GM18873 (cell line): ENCODE data around the gene CLVS2.

ENCODE experiments used
- ATAC-seq: cut with Tn5 transposase; IDR thresholded peaks from one replicate; pipeline ENCODE4 v1.9.1; 2021; ENCODE audit warnings: mild to moderate bottlenecking, moderate library complexity, moderate number of reproducible peaks; ENCODE audit not compliant: unreplicated experiment, low FRiP score

CLVS2 gene

DNA sequence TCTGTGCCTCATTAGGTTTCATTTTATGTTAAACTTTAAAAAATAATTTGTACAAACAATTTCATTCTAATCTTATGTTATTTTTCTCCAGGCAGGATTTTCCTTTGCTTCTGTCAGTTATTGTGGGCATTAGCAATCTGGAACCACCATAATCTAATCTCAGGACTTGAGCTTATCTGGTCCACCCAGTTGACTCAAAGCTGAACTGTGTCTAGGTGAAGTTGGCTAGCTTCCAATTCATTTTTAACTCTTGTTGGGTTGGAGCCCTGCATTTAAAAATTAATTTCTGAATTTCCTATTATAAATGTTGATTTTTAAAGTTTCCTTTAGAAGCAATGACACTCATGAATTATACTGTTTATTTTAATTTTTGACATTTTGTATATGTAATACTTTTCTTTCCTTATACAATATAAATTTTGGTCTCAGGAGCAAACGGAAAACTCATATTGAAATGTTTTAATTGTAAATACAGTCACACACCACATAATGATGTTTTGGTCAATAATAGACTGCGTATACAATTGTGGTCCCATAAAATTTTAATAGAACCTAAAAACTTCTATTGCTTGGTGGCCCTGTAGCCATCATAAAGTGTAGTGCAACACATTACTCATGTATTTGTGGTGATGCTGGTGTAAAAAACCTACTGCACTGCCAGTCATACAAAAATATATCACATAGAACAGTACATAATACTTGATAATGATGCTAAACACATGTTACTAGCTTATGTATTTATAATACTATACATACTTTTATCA lies 121.3 kb downstream of the CLVS2 start:
- ATAC-seq = no peak

DNA sequence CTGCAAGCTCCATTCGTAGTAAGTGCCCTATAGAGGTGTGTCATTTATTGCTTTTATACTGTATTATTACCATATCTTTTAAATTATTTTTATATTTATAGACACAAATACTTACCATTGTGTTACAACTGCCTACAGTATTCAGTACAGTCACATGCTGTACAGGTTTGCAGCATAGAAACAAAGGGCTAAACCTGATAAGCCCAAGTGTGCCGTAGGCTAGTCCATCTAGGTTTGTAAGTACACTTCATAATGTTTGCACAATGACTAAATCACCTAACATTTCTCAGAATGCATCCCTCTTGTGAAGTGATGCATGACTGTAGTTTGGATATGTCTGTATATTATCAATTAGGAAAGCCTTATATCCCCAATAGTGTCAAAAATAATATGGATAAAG lies 122.8 kb downstream of the CLVS2 start:
- ATAC-seq = no peak
